Measurements from ENCODE around the gene SH3RF1. TPM values are rescaled to one million over a fixed set of nuclear protein-coding genes. Genes with fewer than 3 reads are reported as not detected.
"Not testable (repeated sequence)": the region's sequence is repeated elsewhere in the genome, so short reads cannot be mapped to it uniquely, and the experiment has no call there.

Gene SH3RF1
- total RNA-seq, 2 experiments from 2014 or later = 0.34 TPM

- Mint-ChIP-seq H3K4me3 (no peak overlapping the region), H3K9me3 (no peaks in the 10 kb centered on the region), H3K27ac (no peak overlapping the region), H3K36me3 (ENCODE audit: low read depth) (no peaks in the 10 kb centered on the region), H3K4me1 (ENCODE audit: low read depth) (no peaks in the 10 kb centered on the region), H3K27me3 (no peaks in the 10 kb centered on the region)
- POLR2A ChIA-PET = no interaction called here
- DNase-seq = no peak
- no peak for TF ChIP-seq CTCF (IDR thresholded peaks at IDR 0.05)
- ATAC-seq = no peak
- intact Hi-C loops (cut with micrococcal nuclease) = no loop called here
- CTCF ChIA-PET = no interaction called here
Measured at GRCh38 chr4:169305173-169305572, 34.4 kb upstream of the SH3RF1 start.

GRCh38 chr4:169295822-169296221, 25.1 kb upstream of the SH3RF1 start:
- peaks cover 33% of the 10 kb centered on the region for H3K27me3 Mint-ChIP-seq
- DNase-seq (no peak), ATAC-seq (no peak)
- ChIA-PET POLR2A (no interaction called here), CTCF (interaction anchor here (1.6 kb wide), 1 partner anchor 9 kb away, joined by 6 read pairs; no protein-coding TSS in a partner anchor)
- no peak overlapping the region for H3K4me3 Mint-ChIP-seq
- H3K36me3 Mint-ChIP-seq (ENCODE audit: low read depth) = no peaks in the 10 kb centered on the region
- intact Hi-C loops (cut with micrococcal nuclease) = no loop called here
- no peaks in the 10 kb centered on the region for H3K9me3 Mint-ChIP-seq
- peaks cover 11% of the 10 kb centered on the region for H3K4me1 Mint-ChIP-seq (ENCODE audit: low read depth)
- TF ChIP-seq CTCF (IDR thresholded peaks at IDR 0.05) = no peak
- H3K27ac Mint-ChIP-seq = no peak overlapping the region

GRCh38 chr4:169293343-169294176, 22.8 kb upstream of the SH3RF1 start:
- Mint-ChIP-seq H3K4me1 (ENCODE audit: low read depth) (peaks cover 11% of the 10 kb centered on the region), H3K27ac (no peak overlapping the region), H3K4me3 (no peak overlapping the region), H3K27me3 (peaks cover 34% of the 10 kb centered on the region), H3K36me3 (ENCODE audit: low read depth) (no peaks in the 10 kb centered on the region), H3K9me3 (no peaks in the 10 kb centered on the region)
- CTCF ChIA-PET = no interaction called here
- peak; percentile 12 for DNase-seq
- ATAC-seq = no peak
- intact Hi-C loops (cut with micrococcal nuclease) = no loop called here
- TF ChIP-seq CTCF (IDR thresholded peaks at IDR 0.05) = no peak
- POLR2A ChIA-PET = no interaction called here

- H3K9me3 Mint-ChIP-seq; H3K27ac Mint-ChIP-seq; POLR2A ChIA-PET; H3K4me1 Mint-ChIP-seq (ENCODE audit: low read depth); ATAC-seq; H3K4me3 Mint-ChIP-seq; H3K36me3 Mint-ChIP-seq (ENCODE audit: low read depth); DNase-seq; intact Hi-C loops (cut with micrococcal nuclease): not testable (repeated sequence)
- H3K27me3 Mint-ChIP-seq = peaks cover 12% of the 10 kb centered on the region
- CTCF ChIA-PET = interaction anchor here (1.5 kb wide), 1 partner anchor 9 kb away, joined by 6 read pairs; no protein-coding TSS in a partner anchor
Measured at GRCh38 chr4:169287983-169288382, 17.2 kb upstream of the SH3RF1 start.

- DNase-seq (peak; percentile 4), ATAC-seq (no peak)
- Mint-ChIP-seq H3K36me3 (ENCODE audit: low read depth) (no peaks in the 10 kb centered on the region), H3K4me1 (ENCODE audit: low read depth) (no peaks in the 10 kb centered on the region), H3K4me3 (no peak overlapping the region), H3K27ac (no peak overlapping the region), H3K9me3 (no peaks in the 10 kb centered on the region), H3K27me3 (peaks cover 5% of the 10 kb centered on the region)
- ChIA-PET POLR2A (no interaction called here), CTCF (interaction anchor here (0.9 to 1.5 kb wide), 3 partner anchors 8 to 199 kb away, joined by 3 to 6 read pairs (median 3); no protein-coding TSS in a partner anchor)
- intact Hi-C loops (cut with micrococcal nuclease) = no loop called here
- TF ChIP-seq CTCF (IDR thresholded peaks at IDR 0.05) = peak; percentile 13
Measured at GRCh38 chr4:169286562-169287301, 16.0 kb upstream of the SH3RF1 start.

Data from activated CD8-positive, alpha-beta T cell treated with anti-CD3 and anti-CD28 coated beads for 36 hours (primary cell).